SK-N-SH (cell line): ENCODE results near the gene PCDHGB6.

Source experiments
- CHD2 ChIP-seq: fragments of 150-350 bp; IDR thresholded peaks from 2 replicates; pipeline ENCODE4 v1.6.1; 2018; ENCODE audit warnings: low read length; ENCODE audit not compliant: partially characterized antibody
- FOXM1 ChIP-seq: IDR thresholded peaks from 2 replicates; pipeline ENCODE4 v1.4.0; 2012; ENCODE audit warnings: low read depth, mild to moderate bottlenecking
- MXI1 ChIP-seq: IDR thresholded peaks from 2 replicates; pipeline ENCODE4 v1.6.1; 2012; ENCODE audit warnings: mild to moderate bottlenecking, low read depth, low read length, improper control_type of control experiment
- NFIC ChIP-seq: IDR thresholded peaks from 2 replicates; pipeline ENCODE4 v1.4.0; 2012; ENCODE audit warnings: borderline replicate concordance
- POLR2AphosphoS5 ChIP-seq: IDR thresholded peaks from 2 replicates; pipeline ENCODE4 v1.6.1; 2012; ENCODE audit warnings: low read depth, low read length
- RCOR1 ChIP-seq: fragments of 150-350 bp; IDR thresholded peaks from 2 replicates; pipeline ENCODE4 v1.6.1; 2017; ENCODE audit warnings: antibody characterized with exemption, low read length
- SMC3 ChIP-seq: IDR thresholded peaks from 2 replicates; pipeline ENCODE4 v1.6.1; 2012; ENCODE audit warnings: low read depth, low read length, improper control_type of control experiment
- TAF1 ChIP-seq: IDR thresholded peaks from 2 replicates; pipeline ENCODE4 v1.6.1; 2012; ENCODE audit warnings: low read depth, mild to moderate bottlenecking, low read length, moderate library complexity, borderline replicate concordance
- YY1 ChIP-seq: IDR thresholded peaks from 2 replicates; pipeline ENCODE4 v1.4.0; 2012; ENCODE audit warnings: low read depth, mild to moderate bottlenecking
- TF ChIP-seq, protein P1 (sequence below): fragments of 200-600 bp; sonication (generic); IDR thresholded peaks from 2 replicates; pipeline ENCODE4 v1.6.1; 2017; ENCODE audit warnings: antibody characterized with exemption, mild to moderate bottlenecking, moderate library complexity
- TF ChIP-seq, protein P2 (sequence below): IDR thresholded peaks from 2 replicates; pipeline ENCODE4; 2012
- TF ChIP-seq, protein P3 (sequence below): IDR thresholded peaks from 2 replicates; pipeline ENCODE4 v1.4.0; 2012; ENCODE audit warnings: low read depth

DNA sequence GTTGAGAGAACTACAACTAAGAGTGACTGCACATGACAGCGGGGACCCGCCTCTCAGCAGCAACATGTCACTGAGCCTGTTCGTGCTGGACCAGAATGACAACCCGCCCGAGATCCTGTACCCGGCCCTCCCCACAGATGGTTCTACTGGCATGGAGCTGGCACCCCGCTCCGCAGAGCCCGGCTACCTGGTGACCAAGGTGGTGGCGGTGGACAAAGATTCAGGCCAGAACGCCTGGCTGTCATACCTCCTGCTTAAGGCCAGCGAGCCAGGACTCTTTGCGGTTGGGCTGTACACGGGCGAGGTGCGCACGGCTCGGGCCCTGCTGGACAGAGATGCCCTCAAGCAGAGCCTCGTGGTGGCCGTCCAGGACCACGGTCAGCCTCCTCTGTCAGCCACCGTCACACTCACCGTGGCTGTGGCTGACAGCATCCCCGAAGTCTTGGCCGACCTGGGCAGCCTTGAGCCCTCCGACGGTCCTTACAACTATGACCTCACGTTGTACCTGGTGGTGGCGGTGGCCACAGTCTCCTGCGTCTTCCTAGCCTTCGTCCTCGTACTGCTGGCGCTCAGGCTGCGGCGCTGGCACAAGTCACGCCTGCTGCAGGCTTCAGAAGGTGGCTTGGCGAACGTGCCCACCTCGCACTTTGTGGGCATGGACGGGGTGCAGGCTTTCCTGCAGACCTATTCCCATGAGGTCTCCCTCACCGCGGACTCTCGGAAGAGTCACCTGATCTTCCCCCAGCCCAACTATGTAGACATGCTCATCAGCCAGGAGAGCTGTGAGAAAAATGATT, 23.2 kb upstream of the PCDHGB6 start:
- TF ChIP-seq, protein P1, sequence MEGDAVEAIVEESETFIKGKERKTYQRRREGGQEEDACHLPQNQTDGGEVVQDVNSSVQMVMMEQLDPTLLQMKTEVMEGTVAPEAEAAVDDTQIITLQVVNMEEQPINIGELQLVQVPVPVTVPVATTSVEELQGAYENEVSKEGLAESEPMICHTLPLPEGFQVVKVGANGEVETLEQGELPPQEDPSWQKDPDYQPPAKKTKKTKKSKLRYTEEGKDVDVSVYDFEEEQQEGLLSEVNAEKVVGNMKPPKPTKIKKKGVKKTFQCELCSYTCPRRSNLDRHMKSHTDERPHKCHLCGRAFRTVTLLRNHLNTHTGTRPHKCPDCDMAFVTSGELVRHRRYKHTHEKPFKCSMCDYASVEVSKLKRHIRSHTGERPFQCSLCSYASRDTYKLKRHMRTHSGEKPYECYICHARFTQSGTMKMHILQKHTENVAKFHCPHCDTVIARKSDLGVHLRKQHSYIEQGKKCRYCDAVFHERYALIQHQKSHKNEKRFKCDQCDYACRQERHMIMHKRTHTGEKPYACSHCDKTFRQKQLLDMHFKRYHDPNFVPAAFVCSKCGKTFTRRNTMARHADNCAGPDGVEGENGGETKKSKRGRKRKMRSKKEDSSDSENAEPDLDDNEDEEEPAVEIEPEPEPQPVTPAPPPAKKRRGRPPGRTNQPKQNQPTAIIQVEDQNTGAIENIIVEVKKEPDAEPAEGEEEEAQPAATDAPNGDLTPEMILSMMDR = no peak
- TF ChIP-seq, protein P2, sequence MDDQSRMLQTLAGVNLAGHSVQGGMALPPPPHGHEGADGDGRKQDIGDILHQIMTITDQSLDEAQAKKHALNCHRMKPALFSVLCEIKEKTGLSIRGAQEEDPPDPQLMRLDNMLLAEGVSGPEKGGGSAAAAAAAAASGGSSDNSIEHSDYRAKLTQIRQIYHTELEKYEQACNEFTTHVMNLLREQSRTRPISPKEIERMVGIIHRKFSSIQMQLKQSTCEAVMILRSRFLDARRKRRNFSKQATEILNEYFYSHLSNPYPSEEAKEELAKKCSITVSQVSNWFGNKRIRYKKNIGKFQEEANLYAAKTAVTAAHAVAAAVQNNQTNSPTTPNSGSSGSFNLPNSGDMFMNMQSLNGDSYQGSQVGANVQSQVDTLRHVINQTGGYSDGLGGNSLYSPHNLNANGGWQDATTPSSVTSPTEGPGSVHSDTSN = no peak
- TF ChIP-seq TAF1 (no peak), POLR2AphosphoS5 (no peak), YY1 (no peak), SMC3 (no peak), NFIC (no peak), FOXM1 (no peak), MXI1 (no peak), CHD2 (no peak), RCOR1 (no peak)
- TF ChIP-seq, protein P3, sequence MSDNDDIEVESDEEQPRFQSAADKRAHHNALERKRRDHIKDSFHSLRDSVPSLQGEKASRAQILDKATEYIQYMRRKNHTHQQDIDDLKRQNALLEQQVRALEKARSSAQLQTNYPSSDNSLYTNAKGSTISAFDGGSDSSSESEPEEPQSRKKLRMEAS = no peak
